HepG2 (cell line): ENCODE results near the gene NALCN.

Experiments used
- CBX5 ChIP-seq: sonication (generic); formaldehyde crosslinking; IDR thresholded peaks from 2 replicates; pipeline ENCODE4 v1.4.0; 2020; ENCODE audit warnings: missing genetic modification reagents, borderline replicate concordance
- CTCF ChIP-seq: sonication (generic); formaldehyde crosslinking; IDR thresholded peaks from 2 replicates; pipeline ENCODE4 v1.5.0; 2020; ENCODE audit warnings: mild to moderate bottlenecking, missing genetic modification reagents, moderate library complexity
- EZH2 ChIP-seq: conservative IDR thresholded peaks from 2 replicates; pipeline ENCODE4 v1.6.1; 2012; ENCODE audit warnings: mild to moderate bottlenecking, low read depth, low read length, moderate library complexity
- HHEX ChIP-seq: IDR thresholded peaks from 2 replicates; pipeline ENCODE4 v1.6.1; 2016; ENCODE audit warnings: control low read depth
- KDM1A ChIP-seq: IDR thresholded peaks from 2 replicates; pipeline ENCODE4 v1.6.1; 2016; ENCODE audit warnings: missing compliant biosample characterization
- MXD4 ChIP-seq: IDR thresholded peaks from 2 replicates; pipeline ENCODE4 v1.6.1; 2016; ENCODE audit warnings: mild to moderate bottlenecking, missing biosample characterization, missing genetic modification reagents
- POLR2A ChIP-seq, 2 experiments: IDR thresholded peaks; 2 replicates each; pipeline ENCODE4 v1.6.1; 2011; ENCODE audit warnings: low read depth in 2 of 2, low read length in 2 of 2, mild to moderate bottlenecking in 1 of 2, moderate library complexity in 1 of 2; ENCODE audit not compliant: insufficient read depth in 1 of 2
- ZC3H4 ChIP-seq: sonication (generic); formaldehyde crosslinking; IDR thresholded peaks from 2 replicates; pipeline ENCODE4 v1.4.0; 2020; ENCODE audit warnings: missing genetic modification reagents, borderline replicate concordance
- ZEB1 ChIP-seq: IDR thresholded peaks from 2 replicates; pipeline ENCODE4 v1.6.1; 2012; ENCODE audit warnings: mild to moderate bottlenecking, low read depth, inconsistent platforms; ENCODE audit not compliant: insufficient replicate concordance
- ZFY ChIP-seq: sonication (generic); formaldehyde crosslinking; IDR thresholded peaks from 2 replicates; pipeline ENCODE4 v1.4.0; 2020; ENCODE audit warnings: missing genetic modification reagents

GRCh38 chr13:101211261-101211660, 205.0 kb downstream of the NALCN start:
- TF ChIP-seq CBX5 (CRISPR knock-in tag) (no peak), ZC3H4 (CRISPR knock-in tag) (no peak), MXD4 (CRISPR knock-in tag) (no peak), ZEB1 (no peak), CTCF (CRISPR knock-in tag) (no peak), EZH2 (no peak), ZFY (CRISPR knock-in tag) (no peak), POLR2A (IDR thresholded peaks at IDR 0.05; ENCODE audit: insufficient read depth in 1 of 2, low read depth in 2 of 2, low read length in 2 of 2) (no peak), HHEX (CRISPR knock-in tag) (no peak), KDM1A (CRISPR knock-in tag) (no peak)
